Effector memory CD4-positive, alpha-beta T cell (primary cell): ENCODE results near the gene HIP1.
"Not testable (repeated sequence)": the region's sequence is repeated elsewhere in the genome, so short reads cannot be mapped to it uniquely, and the experiment has no call there.

ENCODE experiments used
- DNase-seq, 3 donors: peaks; one replicate each; pipeline ENCODE4 v3.0.0-alpha.2; 2020
- H3K27ac ChIP-seq: 2 replicates; pipeline ENCODE4 v1.7.0; 2013; ENCODE audit warnings: mild to moderate bottlenecking, low read length, moderate library complexity; ENCODE audit not compliant: insufficient read depth, poor library complexity, severe bottlenecking
- H3K27me3 ChIP-seq: replicated peaks from 2 replicates; pipeline ENCODE4 v1.7.0; 2013; ENCODE audit warnings: mild to moderate bottlenecking, low read length; ENCODE audit not compliant: insufficient read depth, control insufficient read depth, poor library complexity, severe bottlenecking
- H3K36me3 ChIP-seq: 2 replicates; pipeline ENCODE4 v1.7.0; 2013; ENCODE audit warnings: mild to moderate bottlenecking, low read length, moderate library complexity; ENCODE audit not compliant: control insufficient read depth, insufficient read depth
- H3K4me1 ChIP-seq: 2 replicates; pipeline ENCODE4 v1.7.0; 2013; ENCODE audit warnings: low read length, mild to moderate bottlenecking; ENCODE audit not compliant: control insufficient read depth, insufficient read depth, poor library complexity, severe bottlenecking
- H3K4me3 ChIP-seq: 2 replicates; pipeline ENCODE4 v1.7.0; 2013; ENCODE audit warnings: low read length, low read depth, mild to moderate bottlenecking; ENCODE audit not compliant: insufficient read depth, poor library complexity, severe bottlenecking
- H3K9me3 ChIP-seq: 2 replicates; pipeline ENCODE4 v1.7.0; 2013; ENCODE audit warnings: mild to moderate bottlenecking, low read length, moderate library complexity; ENCODE audit not compliant: control insufficient read depth
- total RNA-seq, 3 donors: gene quantifications; one replicate each; lab custom pipeline; 2026; lab: John Stamatoyannopoulos, UW

HIP1 gene
- total RNA-seq = 8.3 to 20.9 (median 20.5) reads per million in 3 donors

GRCh38 chr7:75738604-75738974, at the start of gene HIP1:
Gene HIP1 (minus strand): TSS chr7:75738941. CDS start chr7:75738920, 21 bp downstream.
- Histone ChIP-seq H3K4me3 (peak within 1 kb of the TSS; percentile 99), H3K9me3 (no peaks in the 10 kb centered on the region), H3K36me3 (no peaks in the 10 kb centered on the region), H3K27ac (peak within 1 kb of the TSS; percentile 84), H3K4me1 (peaks cover 10% of the 10 kb centered on the region), H3K27me3 (no peaks in the 10 kb centered on the region)
- no peak for DNase-seq

GRCh38 chr7:75788154-75788847, 49.6 kb upstream of the HIP1 start:
- H3K9me3 ChIP-seq, H3K27me3 ChIP-seq, H3K4me1 ChIP-seq, H3K4me3 ChIP-seq, DNase-seq, H3K27ac ChIP-seq, H3K36me3 ChIP-seq: not testable (repeated sequence)

- not testable (repeated sequence) for H3K4me3 ChIP-seq, H3K27me3 ChIP-seq, H3K4me1 ChIP-seq, H3K27ac ChIP-seq, H3K36me3 ChIP-seq, H3K9me3 ChIP-seq, DNase-seq
Measured at GRCh38 chr7:75783058-75783457, 44.3 kb upstream of the HIP1 start.

GRCh38 chr7:75780647-75781273, 42.0 kb upstream of the HIP1 start:
- H3K9me3 ChIP-seq, H3K4me1 ChIP-seq, H3K27me3 ChIP-seq, H3K4me3 ChIP-seq, DNase-seq, H3K27ac ChIP-seq, H3K36me3 ChIP-seq: not testable (repeated sequence)

- not testable (repeated sequence) for H3K9me3 ChIP-seq, H3K4me1 ChIP-seq, H3K27me3 ChIP-seq, H3K27ac ChIP-seq, H3K36me3 ChIP-seq, H3K4me3 ChIP-seq, DNase-seq
Measured at GRCh38 chr7:75779516-75779915, 40.8 kb upstream of the HIP1 start.

- H3K36me3 ChIP-seq, H3K4me1 ChIP-seq, H3K27me3 ChIP-seq, H3K27ac ChIP-seq, H3K9me3 ChIP-seq, H3K4me3 ChIP-seq, DNase-seq: not testable (repeated sequence)
Measured at GRCh38 chr7:75779035-75779434, 40.3 kb upstream of the HIP1 start.

- peak in 1 of 3 donors; percentile 1 for DNase-seq
- Histone ChIP-seq H3K4me3 (no peak overlapping the region), H3K27me3 (no peaks in the 10 kb centered on the region), H3K4me1 (no peaks in the 10 kb centered on the region), H3K9me3 (no peaks in the 10 kb centered on the region), H3K27ac (no peak overlapping the region), H3K36me3 (no peaks in the 10 kb centered on the region)
Measured at GRCh38 chr7:75776295-75776971, 37.7 kb upstream of the HIP1 start.

- H3K9me3 ChIP-seq, H3K36me3 ChIP-seq, H3K27me3 ChIP-seq: not testable (repeated sequence)
Measured at GRCh38 chr7:75773958-75774357, 35.2 kb upstream of the HIP1 start.

GRCh38 chr7:75772081-75773077, 33.6 kb upstream of the HIP1 start, which contains the start of gene CCL26:
Gene CCL26 (minus strand): TSS chr7:75772211. CDS start chr7:75772176, 35 bp downstream.
- Histone ChIP-seq H3K4me3 (no peak within 1 kb of the TSS), H3K36me3 (no peaks in the 10 kb centered on the region), H3K4me1 (no peaks in the 10 kb centered on the region), H3K27ac (no peak within 1 kb of the TSS), H3K9me3 (no peaks in the 10 kb centered on the region), H3K27me3 (no peaks in the 10 kb centered on the region)
- no peak for DNase-seq

More at GRCh38 chr7:75773958-75774357, 35.2 kb upstream of the HIP1 start:
- not testable (repeated sequence) for DNase-seq, H3K4me3 ChIP-seq, H3K4me1 ChIP-seq, H3K27ac ChIP-seq
